ENCODE results near the gene KCNMA1. TPM values are rescaled to one million over a fixed set of nuclear protein-coding genes. Genes with fewer than 3 reads are reported as not detected.

The KCNMA1 gene
- total and polyA plus RNA-seq, 7 experiments from 2014 or later = 0.42 TPM; not detected in 6

GRCh38 chr10:77297393-77297739, 340.2 kb downstream of the KCNMA1 start:
- H3K36me3 ChIP-seq (ENCODE audit: control insufficient read depth in 2 of 3, insufficient read depth in 3 of 3, low read length in 3 of 3) = no peaks in the 10 kb centered on the region
- H3K4me1 Mint-ChIP-seq = no peaks in the 10 kb centered on the region
- H3K4me1 ChIP-seq (ENCODE audit: control insufficient read depth in 2 of 2, insufficient read depth in 2 of 2, low read length in 2 of 2) = no peaks in the 10 kb centered on the region
- no peak overlapping the region for H3K4me3 Mint-ChIP-seq
- POLR2A ChIA-PET = no interaction called here
- no peak overlapping the region for H3K4me3 ChIP-seq (ENCODE audit: low read length)
- CTCF ChIA-PET = no interaction called here
- no peak overlapping the region for H3K27ac ChIP-seq (ENCODE audit: low read depth, low read length)
- H3K9me3 ChIP-seq (ENCODE audit: control insufficient read depth in 2 of 3, low read length in 3 of 3) = no peaks in the 10 kb centered on the region
- peaks cover 0 to 10% (median 3%) of the 10 kb centered on the region in 11 donors for H3K9me3 Mint-ChIP-seq
- no peak for DNase-seq
- no peak for ATAC-seq
- no peaks in the 10 kb centered on the region for H3K36me3 Mint-ChIP-seq
- H3K27me3 Mint-ChIP-seq = peaks cover 0 to 15% (median 11%) of the 10 kb centered on the region in 5 donors
- no peak overlapping the region for H3K27ac Mint-ChIP-seq
- H3K27me3 ChIP-seq (ENCODE audit: control insufficient read depth in 2 of 2, insufficient read depth in 2 of 2, low read length in 2 of 2) = no peaks in the 10 kb centered on the region
- intact Hi-C loops (cut with micrococcal nuclease) = no loop called here

GRCh38 chr10:77296534-77297392, 340.8 kb downstream of the KCNMA1 start:
- Histone ChIP-seq H3K27me3 (ENCODE audit: control insufficient read depth in 2 of 2, insufficient read depth in 2 of 2, low read length in 2 of 2) (no peaks in the 10 kb centered on the region), H3K4me1 (ENCODE audit: control insufficient read depth in 2 of 2, insufficient read depth in 2 of 2, low read length in 2 of 2) (no peaks in the 10 kb centered on the region), H3K27ac (ENCODE audit: low read depth, low read length) (no peak overlapping the region), H3K9me3 (ENCODE audit: control insufficient read depth in 2 of 3, low read length in 3 of 3) (no peaks in the 10 kb centered on the region), H3K4me3 (ENCODE audit: low read length) (no peak overlapping the region), H3K36me3 (ENCODE audit: control insufficient read depth in 2 of 3, insufficient read depth in 3 of 3, low read length in 3 of 3) (no peaks in the 10 kb centered on the region)
- H3K27me3 Mint-ChIP-seq = peaks cover 0 to 11% (median 10%) of the 10 kb centered on the region in 5 donors
- H3K36me3 Mint-ChIP-seq = no peaks in the 10 kb centered on the region
- H3K9me3 Mint-ChIP-seq = peaks cover 0 to 10% (median 1%) of the 10 kb centered on the region in 11 donors
- DNase-seq (no peak), ATAC-seq (no peak)
- ChIA-PET CTCF (no interaction called here), POLR2A (no interaction called here)
- no peak overlapping the region for H3K27ac Mint-ChIP-seq
- H3K4me3 Mint-ChIP-seq = no peak overlapping the region
- intact Hi-C loops (cut with micrococcal nuclease) = no loop called here
- no peaks in the 10 kb centered on the region for H3K4me1 Mint-ChIP-seq

GRCh38 chr10:77293773-77294172, 343.8 kb downstream of the KCNMA1 start:
- no peak overlapping the region for H3K4me3 Mint-ChIP-seq
- H3K36me3 ChIP-seq (ENCODE audit: control insufficient read depth in 2 of 3, insufficient read depth in 3 of 3, low read length in 3 of 3) = no peaks in the 10 kb centered on the region
- no peaks in the 10 kb centered on the region for H3K27me3 ChIP-seq (ENCODE audit: control insufficient read depth in 2 of 2, insufficient read depth in 2 of 2, low read length in 2 of 2)
- H3K27ac ChIP-seq (ENCODE audit: low read depth, low read length) = no peak overlapping the region
- CTCF ChIA-PET = no interaction called here
- peaks cover 0 to 7% (median 0%) of the 10 kb centered on the region in 11 donors for H3K9me3 Mint-ChIP-seq
- H3K27ac Mint-ChIP-seq = no peak overlapping the region
- ATAC-seq (no peak), DNase-seq (no peak)
- no peak overlapping the region for H3K4me3 ChIP-seq (ENCODE audit: low read length)
- no peaks in the 10 kb centered on the region for H3K9me3 ChIP-seq (ENCODE audit: control insufficient read depth in 2 of 3, low read length in 3 of 3)
- no peaks in the 10 kb centered on the region for H3K36me3 Mint-ChIP-seq
- peaks cover 0 to 17% (median 5%) of the 10 kb centered on the region in 5 donors for H3K27me3 Mint-ChIP-seq
- POLR2A ChIA-PET = no interaction called here
- intact Hi-C loops (cut with micrococcal nuclease) = no loop called here
- no peaks in the 10 kb centered on the region for H3K4me1 ChIP-seq (ENCODE audit: control insufficient read depth in 2 of 2, insufficient read depth in 2 of 2, low read length in 2 of 2)
- no peaks in the 10 kb centered on the region for H3K4me1 Mint-ChIP-seq

GRCh38 chr10:77293347-77293746, 344.3 kb downstream of the KCNMA1 start:
- H3K36me3 Mint-ChIP-seq = no peaks in the 10 kb centered on the region
- CTCF ChIA-PET = no interaction called here
- no peak overlapping the region for H3K27ac Mint-ChIP-seq
- no peaks in the 10 kb centered on the region for H3K4me1 Mint-ChIP-seq
- no peak overlapping the region for H3K4me3 Mint-ChIP-seq
- H3K9me3 ChIP-seq (ENCODE audit: control insufficient read depth in 2 of 3, low read length in 3 of 3) = no peaks in the 10 kb centered on the region
- peaks cover 0 to 7% (median 0%) of the 10 kb centered on the region in 11 donors for H3K9me3 Mint-ChIP-seq
- no peak overlapping the region for H3K4me3 ChIP-seq (ENCODE audit: low read length)
- DNase-seq = no peak
- H3K27me3 ChIP-seq (ENCODE audit: control insufficient read depth in 2 of 2, insufficient read depth in 2 of 2, low read length in 2 of 2) = no peaks in the 10 kb centered on the region
- intact Hi-C loops (cut with micrococcal nuclease) = no loop called here
- H3K4me1 ChIP-seq (ENCODE audit: control insufficient read depth in 2 of 2, insufficient read depth in 2 of 2, low read length in 2 of 2) = no peaks in the 10 kb centered on the region
- POLR2A ChIA-PET = no interaction called here
- H3K27ac ChIP-seq (ENCODE audit: low read depth, low read length) = no peak overlapping the region
- no peak for ATAC-seq
- no peaks in the 10 kb centered on the region for H3K36me3 ChIP-seq (ENCODE audit: control insufficient read depth in 2 of 3, insufficient read depth in 3 of 3, low read length in 3 of 3)
- H3K27me3 Mint-ChIP-seq = peaks cover 0 to 17% (median 5%) of the 10 kb centered on the region in 5 donors

- H3K27ac ChIP-seq (ENCODE audit: low read depth, low read length) = no peak overlapping the region
- H3K4me3 Mint-ChIP-seq = no peak overlapping the region
- no peaks in the 10 kb centered on the region for H3K9me3 ChIP-seq (ENCODE audit: control insufficient read depth in 2 of 3, low read length in 3 of 3)
- no peak overlapping the region for H3K27ac Mint-ChIP-seq
- no peak overlapping the region for H3K4me3 ChIP-seq (ENCODE audit: low read length)
- H3K4me1 ChIP-seq (ENCODE audit: control insufficient read depth in 2 of 2, insufficient read depth in 2 of 2, low read length in 2 of 2) = no peaks in the 10 kb centered on the region
- H3K27me3 ChIP-seq (ENCODE audit: control insufficient read depth in 2 of 2, insufficient read depth in 2 of 2, low read length in 2 of 2) = no peaks in the 10 kb centered on the region
- peaks cover 0 to 15% (median 6%) of the 10 kb centered on the region in 5 donors for H3K27me3 Mint-ChIP-seq
- no peaks in the 10 kb centered on the region for H3K36me3 Mint-ChIP-seq
- CTCF ChIA-PET = no interaction called here
- ATAC-seq = no peak
- H3K36me3 ChIP-seq (ENCODE audit: control insufficient read depth in 2 of 3, insufficient read depth in 3 of 3, low read length in 3 of 3) = no peaks in the 10 kb centered on the region
- peaks cover 0 to 7% (median 0%) of the 10 kb centered on the region in 11 donors for H3K9me3 Mint-ChIP-seq
- POLR2A ChIA-PET = no interaction called here
- H3K4me1 Mint-ChIP-seq = no peaks in the 10 kb centered on the region
- intact Hi-C loops (cut with micrococcal nuclease) = no loop called here
- DNase-seq = no peak
Measured at GRCh38 chr10:77291596-77292505, 345.8 kb downstream of the KCNMA1 start.

- no peak overlapping the region for H3K4me3 ChIP-seq (ENCODE audit: low read length)
- ATAC-seq = no peak
- H3K36me3 ChIP-seq (ENCODE audit: control insufficient read depth in 2 of 3, insufficient read depth in 3 of 3, low read length in 3 of 3) = no peaks in the 10 kb centered on the region
- CTCF ChIA-PET = no interaction called here
- intact Hi-C loops (cut with micrococcal nuclease) = no loop called here
- Mint-ChIP-seq H3K4me3 (no peak overlapping the region), H3K9me3 (peaks cover 0 to 5% (median 0%) of the 10 kb centered on the region in 11 donors), H3K27me3 (peaks cover 4 to 19% (median 12%) of the 10 kb centered on the region in 5 donors), H3K4me1 (no peaks in the 10 kb centered on the region), H3K27ac (no peak overlapping the region), H3K36me3 (no peaks in the 10 kb centered on the region)
- POLR2A ChIA-PET = no interaction called here
- H3K9me3 ChIP-seq (ENCODE audit: control insufficient read depth in 2 of 3, low read length in 3 of 3) = no peaks in the 10 kb centered on the region
- no peak overlapping the region for H3K27ac ChIP-seq (ENCODE audit: low read depth, low read length)
- no peaks in the 10 kb centered on the region for H3K27me3 ChIP-seq (ENCODE audit: control insufficient read depth in 2 of 2, insufficient read depth in 2 of 2, low read length in 2 of 2)
- no peak for DNase-seq
- H3K4me1 ChIP-seq (ENCODE audit: control insufficient read depth in 2 of 2, insufficient read depth in 2 of 2, low read length in 2 of 2) = no peaks in the 10 kb centered on the region
Measured at GRCh38 chr10:77290528-77291155, 347.0 kb downstream of the KCNMA1 start.

Data from naive thymus-derived CD4-positive, alpha-beta T cell (primary cell).